Astrocyte (in vitro differentiated cells and primary cell): ENCODE results near the gene GLIS2. TPM values are rescaled to one million over a fixed set of nuclear protein-coding genes. Genes with fewer than 3 reads are reported as not detected.

Experiments used
- DNase-seq: peaks from one replicate; pipeline ENCODE4 v3.0.0-alpha.2; 2010; ENCODE audit warnings: low read depth
- FAIRE-seq: peaks from 2 replicates; lab custom pipeline; 2011; peaks lifted over from hg19 to GRCh38; lab: Jason Lieb, UNC
- H2AFZ ChIP-seq: 2 replicates; pipeline ENCODE4 v1.6.0; 2012; ENCODE audit warnings: low read depth, low read length, inconsistent platforms
- H3K27ac ChIP-seq: 2 replicates; pipeline ENCODE4 v1.5.1; 2011; ENCODE audit warnings: low read depth, low read length, inconsistent platforms
- H3K27me3 ChIP-seq: 2 replicates; pipeline ENCODE4 v1.6.0; 2011; ENCODE audit warnings: low read length, inconsistent platforms; ENCODE audit not compliant: insufficient read depth
- H3K36me3 ChIP-seq: 2 replicates; pipeline ENCODE4 v1.5.1; 2011; ENCODE audit warnings: low read length, inconsistent platforms; ENCODE audit not compliant: insufficient read depth
- H3K4me1 ChIP-seq: 2 replicates; pipeline ENCODE4 v1.5.1; 2011; ENCODE audit warnings: low read length, inconsistent platforms; ENCODE audit not compliant: insufficient read depth
- H3K4me2 ChIP-seq: 2 replicates; pipeline ENCODE4 v1.6.0; 2012; ENCODE audit warnings: low read length, inconsistent platforms
- H3K4me3 ChIP-seq: 2 replicates; pipeline ENCODE4 v1.5.1; 2011; ENCODE audit warnings: low read depth, mild to moderate bottlenecking, low read length, inconsistent platforms; ENCODE audit not compliant: insufficient read depth
- H3K79me2 ChIP-seq: 2 replicates; pipeline ENCODE4 v1.6.0; 2012; ENCODE audit warnings: mild to moderate bottlenecking, low read length, inconsistent platforms; ENCODE audit not compliant: insufficient read depth
- H3K9ac ChIP-seq: 2 replicates; pipeline ENCODE4 v1.6.0; 2012; ENCODE audit warnings: mild to moderate bottlenecking, low read length, inconsistent platforms
- H3K9me3 ChIP-seq: 2 replicates; pipeline ENCODE4 v1.5.1; 2012; ENCODE audit warnings: low read depth, mild to moderate bottlenecking, low read length, inconsistent platforms; ENCODE audit not compliant: insufficient read depth
- H4K20me1 ChIP-seq: 2 replicates; pipeline ENCODE4 v1.6.0; 2012; ENCODE audit warnings: low read length, inconsistent platforms; ENCODE audit not compliant: insufficient read depth
- H3K27ac Mint-ChIP-seq: one replicate; pipeline ENCODE4 v1.8.0; 2021; ENCODE audit warnings: mild to moderate bottlenecking, mixed read lengths; ENCODE audit not compliant: unreplicated experiment
- H3K27me3 Mint-ChIP-seq: one replicate; pipeline ENCODE4 v1.8.0; 2021; ENCODE audit warnings: low read depth, mixed read lengths; ENCODE audit not compliant: unreplicated experiment
- H3K36me3 Mint-ChIP-seq: one replicate; pipeline ENCODE4 v1.8.0; 2021; ENCODE audit warnings: low read depth, mixed read lengths; ENCODE audit not compliant: unreplicated experiment
- H3K4me1 Mint-ChIP-seq: one replicate; pipeline ENCODE4 v1.8.0; 2021; ENCODE audit warnings: low read depth, mixed read lengths; ENCODE audit not compliant: unreplicated experiment
- H3K4me3 Mint-ChIP-seq: one replicate; pipeline ENCODE4 v1.8.0; 2021; ENCODE audit warnings: mild to moderate bottlenecking, moderate library complexity, mixed read lengths; ENCODE audit not compliant: unreplicated experiment
- H3K9me3 Mint-ChIP-seq: one replicate; pipeline ENCODE4 v1.8.0; 2021; ENCODE audit warnings: mild to moderate bottlenecking, mixed read lengths; ENCODE audit not compliant: unreplicated experiment
- EZH2 ChIP-seq: IDR thresholded peaks from 2 replicates; pipeline ENCODE4 v1.6.1; 2012; ENCODE audit warnings: mild to moderate bottlenecking, low read length, inconsistent platforms; ENCODE audit not compliant: insufficient read depth
- total RNA-seq: library from RNA; stranded (reverse); gene quantifications from 2 replicates; pipeline ENCODE4 v1.2.1, GENCODE V29; 2021
- TF ChIP-seq, protein P1 (sequence below): IDR thresholded peaks from 2 replicates; pipeline ENCODE4 v1.5.1; 2011; ENCODE audit warnings: low read depth, mild to moderate bottlenecking, inconsistent platforms, low read length, moderate library complexity; ENCODE audit not compliant: insufficient read depth

The GLIS2 gene
- total RNA-seq, 1 donor from 2014 or later: 18.9 TPM

DNA sequence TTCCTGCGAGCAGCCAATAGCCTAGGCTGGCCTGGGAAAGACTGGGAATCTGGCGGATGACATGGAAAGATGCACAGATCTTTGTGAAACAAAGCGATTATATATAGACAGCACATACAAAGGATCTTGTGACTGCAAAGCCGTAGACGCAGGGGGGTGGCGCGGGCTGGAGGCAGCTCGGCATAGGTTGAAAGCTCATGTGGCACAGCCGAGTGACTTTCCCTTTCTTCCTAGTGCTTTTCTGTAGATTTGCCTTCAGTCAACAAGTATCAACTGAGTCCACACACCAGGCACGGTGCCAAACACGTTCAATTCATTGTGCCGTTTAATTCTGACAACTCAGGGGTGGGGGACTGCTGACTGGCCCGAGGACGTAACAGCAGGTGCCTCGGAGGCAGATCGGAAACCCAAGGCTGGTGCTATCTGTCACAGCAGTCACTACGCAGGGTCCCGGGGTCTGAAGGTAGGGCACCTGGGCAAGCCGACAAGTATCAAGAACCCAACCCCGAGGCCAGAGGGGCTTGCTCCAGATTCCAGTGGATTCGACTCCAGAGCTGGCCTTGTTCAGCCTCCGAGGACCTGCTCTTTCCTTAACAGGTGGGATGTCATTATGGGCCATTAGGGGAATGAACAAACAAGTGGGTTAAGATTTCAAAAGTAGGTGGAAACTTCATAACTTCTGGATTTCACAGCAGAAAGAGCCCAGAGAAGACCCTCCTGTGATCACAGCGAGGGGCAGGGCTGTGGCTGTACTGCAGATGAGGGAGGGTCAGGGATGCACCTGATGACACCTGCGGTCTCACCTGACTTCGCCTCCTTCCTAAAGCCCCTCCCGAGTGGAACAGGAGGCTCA, 29.3 kb downstream of the GLIS2 start:
- no peaks in the 10 kb centered on the region for H3K9me3 ChIP-seq
- no peak overlapping the region for H3K9ac ChIP-seq
- H3K79me2 ChIP-seq: peaks cover 82% of the 10 kb centered on the region
- H3K27me3 ChIP-seq: no peaks in the 10 kb centered on the region
- TF ChIP-seq, protein P1, sequence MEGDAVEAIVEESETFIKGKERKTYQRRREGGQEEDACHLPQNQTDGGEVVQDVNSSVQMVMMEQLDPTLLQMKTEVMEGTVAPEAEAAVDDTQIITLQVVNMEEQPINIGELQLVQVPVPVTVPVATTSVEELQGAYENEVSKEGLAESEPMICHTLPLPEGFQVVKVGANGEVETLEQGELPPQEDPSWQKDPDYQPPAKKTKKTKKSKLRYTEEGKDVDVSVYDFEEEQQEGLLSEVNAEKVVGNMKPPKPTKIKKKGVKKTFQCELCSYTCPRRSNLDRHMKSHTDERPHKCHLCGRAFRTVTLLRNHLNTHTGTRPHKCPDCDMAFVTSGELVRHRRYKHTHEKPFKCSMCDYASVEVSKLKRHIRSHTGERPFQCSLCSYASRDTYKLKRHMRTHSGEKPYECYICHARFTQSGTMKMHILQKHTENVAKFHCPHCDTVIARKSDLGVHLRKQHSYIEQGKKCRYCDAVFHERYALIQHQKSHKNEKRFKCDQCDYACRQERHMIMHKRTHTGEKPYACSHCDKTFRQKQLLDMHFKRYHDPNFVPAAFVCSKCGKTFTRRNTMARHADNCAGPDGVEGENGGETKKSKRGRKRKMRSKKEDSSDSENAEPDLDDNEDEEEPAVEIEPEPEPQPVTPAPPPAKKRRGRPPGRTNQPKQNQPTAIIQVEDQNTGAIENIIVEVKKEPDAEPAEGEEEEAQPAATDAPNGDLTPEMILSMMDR: no peak
- no peak for TF ChIP-seq EZH2
- H3K4me2 ChIP-seq: no peak overlapping the region
- no peaks in the 10 kb centered on the region for H3K4me1 ChIP-seq
- DNase-seq: no peak
- peaks cover 9% of the 10 kb centered on the region for H3K36me3 Mint-ChIP-seq
- no peaks in the 10 kb centered on the region for H3K9me3 Mint-ChIP-seq
- H3K4me1 Mint-ChIP-seq: peaks cover 4% of the 10 kb centered on the region
- H3K27ac ChIP-seq: no peak overlapping the region
- H3K36me3 ChIP-seq: no peaks in the 10 kb centered on the region
- no peak overlapping the region for H3K4me3 Mint-ChIP-seq
- peaks cover 86% of the 10 kb centered on the region for H4K20me1 ChIP-seq
- H3K27ac Mint-ChIP-seq: peak overlapping the region; percentile 53
- H3K4me3 ChIP-seq: no peak overlapping the region
- FAIRE-seq: no peak
- H2AFZ ChIP-seq: no peak overlapping the region
- no peaks in the 10 kb centered on the region for H3K27me3 Mint-ChIP-seq

DNA sequence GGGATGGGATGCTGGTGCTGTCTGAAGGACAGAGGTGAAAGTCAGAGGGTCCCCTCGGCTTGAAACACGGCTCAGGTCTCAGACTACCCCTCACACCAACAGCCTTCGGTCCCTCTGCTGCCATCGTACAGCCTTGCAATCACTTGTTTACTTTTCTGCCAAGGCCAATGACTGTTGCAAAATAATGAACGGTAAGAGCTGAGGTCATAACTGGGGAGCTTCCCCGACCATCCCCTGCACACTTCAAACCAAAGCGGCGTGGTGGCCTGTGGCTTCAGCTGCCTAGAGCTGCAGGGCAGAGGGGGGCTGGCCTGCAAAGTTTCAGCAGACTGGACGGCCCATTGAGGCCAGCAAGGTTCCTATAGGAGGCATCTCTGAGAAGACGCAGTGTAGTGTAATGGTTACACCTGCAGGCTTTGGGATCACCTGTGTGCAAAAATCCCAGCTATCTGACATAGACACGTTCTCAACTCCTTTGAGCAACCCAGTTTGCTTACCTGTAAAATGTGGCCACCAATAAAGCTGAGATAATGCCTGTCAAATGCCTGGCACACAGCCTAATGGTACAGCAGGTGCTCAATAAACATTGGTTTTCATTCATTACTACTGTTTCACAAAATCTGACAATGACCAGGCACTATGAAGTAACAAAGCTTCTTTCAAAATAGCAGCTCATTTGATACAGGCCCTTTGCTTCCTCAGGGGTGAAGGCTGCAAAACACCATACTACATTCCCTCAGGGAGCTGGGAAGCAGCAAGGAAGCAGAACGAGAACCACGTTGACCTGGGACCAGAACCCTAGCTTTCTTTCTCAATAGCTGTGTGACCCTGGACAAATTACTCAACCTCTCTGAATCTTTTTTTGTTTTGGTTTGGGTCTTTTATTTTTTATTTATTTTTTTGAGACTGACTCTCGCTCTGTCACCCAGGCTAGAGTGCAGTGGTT, 30.2 kb downstream of the GLIS2 start:
- DNase-seq (no peak), FAIRE-seq (no peak)
- no peaks in the 10 kb centered on the region for H3K4me1 ChIP-seq
- H3K79me2 ChIP-seq: peaks cover 84% of the 10 kb centered on the region
- H3K27ac Mint-ChIP-seq: no peak overlapping the region
- no peak overlapping the region for H3K4me3 ChIP-seq
- H3K9ac ChIP-seq: no peak overlapping the region
- peaks cover 9% of the 10 kb centered on the region for H3K36me3 Mint-ChIP-seq
- no peaks in the 10 kb centered on the region for H3K36me3 ChIP-seq
- H4K20me1 ChIP-seq: peaks cover 80% of the 10 kb centered on the region
- H3K27me3 Mint-ChIP-seq: no peaks in the 10 kb centered on the region
- TF ChIP-seq EZH2: no peak
- TF ChIP-seq, protein P1: no peak
- no peak overlapping the region for H2AFZ ChIP-seq
- H3K27me3 ChIP-seq: no peaks in the 10 kb centered on the region
- no peak overlapping the region for H3K4me3 Mint-ChIP-seq
- H3K4me1 Mint-ChIP-seq: peaks cover 4% of the 10 kb centered on the region
- no peaks in the 10 kb centered on the region for H3K9me3 Mint-ChIP-seq
- H3K9me3 ChIP-seq: no peaks in the 10 kb centered on the region
- no peak overlapping the region for H3K27ac ChIP-seq
- no peak overlapping the region for H3K4me2 ChIP-seq
